Prostate gland (tissue), 2 donors: ENCODE data around the gene GGT5.

Experiments used
- CTCF ChIP-seq, 4 experiments: fragments of 200-600 bp in 2 of 4; fragments of 450-650 bp in 2 of 4; sonication (generic) in 2 of 4; IDR thresholded peaks; 1 replicate in 3 of 4; 2 replicates in 1 of 4; pipeline ENCODE4 v1.5.1; 2016 to 2019; ENCODE audit warnings: antibody characterized with exemption in 4 of 4, mild to moderate bottlenecking in 2 of 4, moderate library complexity in 2 of 4
- POLR2A ChIP-seq: fragments of 450-650 bp; IDR thresholded peaks from one replicate; pipeline ENCODE4 v1.6.1; 2016; ENCODE audit warnings: antibody characterized with exemption, mild to moderate bottlenecking
- POLR2AphosphoS5 ChIP-seq: sonication (generic); formaldehyde crosslinking; IDR thresholded peaks from one replicate; pipeline ENCODE4 v1.6.1; 2017; ENCODE audit warnings: antibody characterized with exemption

- no peak for TF ChIP-seq CTCF (IDR thresholded peaks at IDR 0.05)
- no peak for TF ChIP-seq POLR2A
- TF ChIP-seq POLR2AphosphoS5, result no peak
Measured at GRCh38 chr22:24233235-24233634, 11.6 kb downstream of the GGT5 start.
